Mesendoderm (in vitro differentiated cells): ENCODE measurements around the gene CMIP.

Source experiments
- DNase-seq: peaks from one replicate; pipeline ENCODE4 v3.0.0; 2013
- H2AK5ac ChIP-seq: 2 replicates; pipeline ENCODE4 v1.6.1; 2013; ENCODE audit warnings: low read length, inconsistent platforms
- H2BK120ac ChIP-seq: 2 replicates; pipeline ENCODE4 v1.6.1; 2013; ENCODE audit warnings: low read depth, mild to moderate bottlenecking, low read length, moderate library complexity, mixed read lengths
- H2BK15ac ChIP-seq: replicated peaks from 2 replicates; pipeline ENCODE4 v1.6.1; 2013; ENCODE audit warnings: low read depth, mild to moderate bottlenecking, moderate library complexity
- H2BK5ac ChIP-seq: 2 replicates; pipeline ENCODE4 v1.6.1; 2013; ENCODE audit warnings: low read length, inconsistent platforms
- H3K18ac ChIP-seq: 2 replicates; pipeline ENCODE4 v1.6.1; 2013; ENCODE audit warnings: mild to moderate bottlenecking, low read length, mixed read lengths
- H3K23ac ChIP-seq: one replicate; pipeline ENCODE4 v1.6.1; 2013; ENCODE audit warnings: low read length
- H3K27ac ChIP-seq: 2 replicates; pipeline ENCODE4 v1.5.1; 2013; ENCODE audit warnings: low read depth, mild to moderate bottlenecking, inconsistent platforms, low read length, moderate library complexity
- H3K27me3 ChIP-seq: 2 replicates; pipeline ENCODE4 v1.6.1; 2013; ENCODE audit warnings: low read length, control low read depth, mild to moderate bottlenecking, inconsistent platforms; ENCODE audit not compliant: insufficient read depth, poor library complexity
- H3K36me3 ChIP-seq: 2 replicates; pipeline ENCODE4 v1.6.1; 2013; ENCODE audit warnings: low read length, inconsistent platforms; ENCODE audit not compliant: control insufficient read depth, insufficient read depth
- H3K4ac ChIP-seq: one replicate; pipeline ENCODE4 v1.6.1; 2013; ENCODE audit warnings: low read depth, mild to moderate bottlenecking, low read length, moderate library complexity
- H3K4me1 ChIP-seq: 2 replicates; pipeline ENCODE4 v1.6.1; 2013; ENCODE audit warnings: low read depth, low read length, inconsistent platforms; ENCODE audit not compliant: control insufficient read depth
- H3K4me2 ChIP-seq: 2 replicates; pipeline ENCODE4 v1.6.1; 2013; ENCODE audit warnings: low read length
- H3K4me3 ChIP-seq: 2 replicates; pipeline ENCODE4 v1.5.1; 2013; ENCODE audit warnings: mild to moderate bottlenecking, low read length
- H3K56ac ChIP-seq: one replicate; pipeline ENCODE4 v1.6.1; 2013; ENCODE audit warnings: low read length
- H3K79me1 ChIP-seq: 2 replicates; pipeline ENCODE4 v1.6.1; 2013; ENCODE audit warnings: low read length, inconsistent platforms
- H3K79me2 ChIP-seq: 2 replicates; pipeline ENCODE4 v1.6.1; 2013; ENCODE audit warnings: mild to moderate bottlenecking, low read length; ENCODE audit not compliant: control insufficient read depth, insufficient read depth
- H3K9ac ChIP-seq: 2 replicates; pipeline ENCODE4 v1.6.1; 2013; ENCODE audit warnings: low read length, inconsistent platforms
- H4K5ac ChIP-seq: one replicate; pipeline ENCODE4 v1.6.1; 2013; ENCODE audit warnings: low read length
- H4K8ac ChIP-seq: one replicate; pipeline ENCODE4 v1.6.1; 2013; ENCODE audit warnings: low read depth, mild to moderate bottlenecking, control low read depth, low read length, moderate library complexity
- WGBS: extraction: QIAGEN DNeasy Blood & Tissue Kit; methylation state at CpG from one replicate; pipeline ENCODE4 v1.1.7; 2013; ENCODE audit warnings: low lambda C conversion rate, missing lambda C conversion rate; ENCODE audit not compliant: insufficient coverage; ENCODE audit errors: extremely low coverage; 5-methylcytosine and 5-hydroxymethylcytosine counted together

CMIP gene

GRCh38 chr16:81744385-81744784 lies 299.8 kb downstream of the CMIP start:
- H3K56ac ChIP-seq = no peak overlapping the region
- H3K23ac ChIP-seq = no peak overlapping the region

GRCh38 chr16:81744911-81745310 lies 300.3 kb downstream of the CMIP start:
- Histone ChIP-seq H3K4me3 (no peak overlapping the region), H3K36me3 (no peaks in the 10 kb centered on the region), H3K79me1 (no peaks in the 10 kb centered on the region), H3K4ac (no peak overlapping the region), H3K27me3 (no peaks in the 10 kb centered on the region), H2BK120ac (no peak overlapping the region), H3K9ac (no peak overlapping the region), H2BK15ac (no peak overlapping the region), H3K18ac (no peak overlapping the region), H3K23ac (no peak overlapping the region), H3K4me1 (no peaks in the 10 kb centered on the region), H4K8ac (no peak overlapping the region), H3K79me2 (no peaks in the 10 kb centered on the region), H4K5ac (no peak overlapping the region), H2AK5ac (no peak overlapping the region), H2BK5ac (no peak overlapping the region), H3K56ac (no peak overlapping the region), H3K4me2 (no peak overlapping the region), H3K27ac (no peak overlapping the region)
- WGBS = no CpG with 5 or more reads among the region's 4 CpGs
- peak; percentile 30 for DNase-seq

More at GRCh38 chr16:81744385-81744784, 299.8 kb downstream of the CMIP start:
- Histone ChIP-seq H3K4me3 (no peak overlapping the region), H3K4me1 (no peaks in the 10 kb centered on the region), H3K4me2 (no peak overlapping the region), H3K27me3 (no peaks in the 10 kb centered on the region), H3K79me1 (no peaks in the 10 kb centered on the region), H2BK15ac (no peak overlapping the region), H3K18ac (no peak overlapping the region), H3K79me2 (no peaks in the 10 kb centered on the region), H3K27ac (no peak overlapping the region), H4K8ac (no peak overlapping the region), H2BK120ac (no peak overlapping the region), H3K9ac (no peak overlapping the region), H3K36me3 (no peaks in the 10 kb centered on the region), H2BK5ac (no peak overlapping the region), H4K5ac (no peak overlapping the region), H2AK5ac (no peak overlapping the region), H3K4ac (no peak overlapping the region)
- no peak for DNase-seq
- WGBS = no CpG with 5 or more reads among the region's 4 CpGs

- no peak overlapping the region for H3K4ac ChIP-seq
- H3K9ac ChIP-seq = no peak overlapping the region
- no peak overlapping the region for H3K18ac ChIP-seq
- H2BK15ac ChIP-seq = no peak overlapping the region
- no peak overlapping the region for H3K27ac ChIP-seq
- H3K4me2 ChIP-seq = peak overlapping the region; percentile 9
- H3K56ac ChIP-seq = no peak overlapping the region
- H2AK5ac ChIP-seq = no peak overlapping the region
- WGBS = no CpG with 5 or more reads among the region's 33 CpGs
- no peak overlapping the region for H4K8ac ChIP-seq
- no peak overlapping the region for H2BK5ac ChIP-seq
- no peaks in the 10 kb centered on the region for H3K27me3 ChIP-seq
- H2BK120ac ChIP-seq = no peak overlapping the region
- H3K79me2 ChIP-seq = no peaks in the 10 kb centered on the region
- H3K4me3 ChIP-seq = no peak overlapping the region
- H3K4me1 ChIP-seq = no peaks in the 10 kb centered on the region
- peak; percentile 70 for DNase-seq
- no peaks in the 10 kb centered on the region for H3K79me1 ChIP-seq
- H3K36me3 ChIP-seq = no peaks in the 10 kb centered on the region
- no peak overlapping the region for H3K23ac ChIP-seq
- H4K5ac ChIP-seq = peak overlapping the region; percentile 94
These were observed 301.3 kb downstream of the CMIP start for GRCh38 chr16:81745704-81746558.

GRCh38 chr16:81746566-81746965 lies 302.0 kb downstream of the CMIP start:
- no peak overlapping the region for H3K27ac ChIP-seq
- H3K4me1 ChIP-seq = no peaks in the 10 kb centered on the region
- H2BK120ac ChIP-seq = no peak overlapping the region
- H2BK5ac ChIP-seq = no peak overlapping the region
- no peak overlapping the region for H3K4me3 ChIP-seq
- no peak overlapping the region for H3K23ac ChIP-seq
- H2BK15ac ChIP-seq = no peak overlapping the region
- no peak overlapping the region for H4K8ac ChIP-seq
- no peak overlapping the region for H3K4ac ChIP-seq
- H3K4me2 ChIP-seq = peak overlapping the region; percentile 4
- H3K27me3 ChIP-seq = no peaks in the 10 kb centered on the region
- no peak overlapping the region for H3K18ac ChIP-seq
- H3K79me1 ChIP-seq = no peaks in the 10 kb centered on the region
- no CpG with 5 or more reads among the region's 5 CpGs for WGBS
- no peak overlapping the region for H3K9ac ChIP-seq
- H3K56ac ChIP-seq = no peak overlapping the region
- DNase-seq = no peak
- no peak overlapping the region for H2AK5ac ChIP-seq
- H4K5ac ChIP-seq = no peak overlapping the region
- H3K79me2 ChIP-seq = no peaks in the 10 kb centered on the region
- no peaks in the 10 kb centered on the region for H3K36me3 ChIP-seq

GRCh38 chr16:81748476-81749198 lies 304.0 kb downstream of the CMIP start:
- Histone ChIP-seq H2BK15ac (no peak overlapping the region), H4K5ac (no peak overlapping the region), H3K36me3 (no peaks in the 10 kb centered on the region), H2BK5ac (no peak overlapping the region), H3K23ac (no peak overlapping the region), H3K4ac (no peak overlapping the region), H3K18ac (no peak overlapping the region), H3K79me2 (no peaks in the 10 kb centered on the region), H3K27me3 (no peaks in the 10 kb centered on the region), H3K56ac (no peak overlapping the region), H3K27ac (no peak overlapping the region), H3K9ac (no peak overlapping the region), H4K8ac (no peak overlapping the region), H3K4me2 (no peak overlapping the region), H2AK5ac (no peak overlapping the region), H2BK120ac (no peak overlapping the region), H3K79me1 (no peaks in the 10 kb centered on the region), H3K4me1 (no peaks in the 10 kb centered on the region), H3K4me3 (no peak overlapping the region)
- DNase-seq = peak; percentile 47
- no CpG with 5 or more reads among the region's 7 CpGs for WGBS
